ENCODE data around the gene AKAP17A. TPM values are rescaled to one million over a fixed set of nuclear protein-coding genes. Genes with fewer than 3 reads are reported as not detected.

Gene AKAP17A
- total RNA-seq, 1 experiment from 2014 or later, result 52.9 TPM

Other genes with a start within 250 kb of the AKAP17A start
- gene SLC25A6, start 199.5 kb upstream of the AKAP17A start, total RNA-seq (2014; rRNA removed; shearing (Covaris generic)), result 496 and 508 TPM in 2 replicates
- gene ASMTL, start 138.7 kb upstream of the AKAP17A start, total RNA-seq (2014; rRNA removed; shearing (Covaris generic)), result 36.5 and 37.0 TPM in 2 replicates
- gene P2RY8, start 54.4 kb upstream of the AKAP17A start, total RNA-seq (2014; rRNA removed; shearing (Covaris generic)), result 0.03 and 0.15 TPM in 2 replicates
- gene ASMT, start 23.5 kb downstream of the AKAP17A start, total RNA-seq (2014; rRNA removed; shearing (Covaris generic)), result 0.14 and 0.44 TPM in 2 replicates